GM19397 (cell line): ENCODE measurements around the gene IFNL2.
A peak's percentile ranks its signal among the peaks of the same experiment; 100 is the strongest.
"Not testable (repeated sequence)": the region's sequence is repeated elsewhere in the genome, so short reads cannot be mapped to it uniquely, and the experiment has no call there.

ENCODE experiments used
- ATAC-seq: cut with Tn5 transposase; IDR thresholded peaks from one replicate; pipeline ENCODE4 v1.9.1; 2021; ENCODE audit warnings: mild to moderate bottlenecking, moderate library complexity; ENCODE audit not compliant: unreplicated experiment

IFNL2 gene

DNA sequence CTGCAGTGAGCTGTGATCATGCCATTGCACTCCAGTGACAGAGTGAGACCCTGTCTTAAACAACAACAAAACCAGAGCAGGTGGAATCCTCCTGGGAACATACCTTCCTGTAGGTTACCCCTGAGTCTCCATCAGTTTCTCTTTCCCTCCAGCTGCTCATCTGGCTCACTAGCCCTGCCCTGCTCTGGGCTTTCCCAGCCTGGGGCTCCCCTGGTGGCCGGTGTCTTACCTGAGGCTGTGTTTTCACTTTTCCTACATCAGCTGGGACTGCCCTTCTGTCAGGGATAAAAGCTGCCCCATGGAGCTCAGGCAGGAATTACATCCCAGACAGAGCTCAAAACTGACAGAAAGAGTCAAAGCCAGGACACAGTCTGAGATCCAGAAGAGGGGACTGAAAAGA lies at the start of gene IFNL2:
Gene IFNL2, plus strand, starts transcription at position 312 of the 400 bp plus-strand sequence. CDS start 173 bp downstream, outside the sequence.
- ATAC-seq, result not testable (repeated sequence)

DNA sequence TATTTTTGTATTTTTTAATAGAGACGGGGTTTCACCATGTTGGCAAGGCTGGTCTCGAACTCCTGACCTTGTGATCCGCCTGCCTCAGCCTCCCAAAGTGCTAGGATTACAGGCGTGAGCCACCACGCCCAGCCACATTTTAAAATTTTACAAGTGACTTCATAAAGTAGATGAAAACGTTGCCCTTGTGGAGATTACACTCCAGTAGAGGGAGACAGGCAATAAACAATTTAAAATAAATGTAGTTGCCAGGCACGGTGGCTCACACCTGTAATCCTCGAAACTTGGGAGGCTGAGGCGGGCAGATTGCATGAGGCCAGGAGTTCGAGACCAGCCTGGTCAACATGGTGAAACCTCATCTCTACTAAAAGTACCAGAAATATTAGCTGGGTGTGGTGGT lies 49.1 kb upstream of the IFNL2 start:
- not testable (repeated sequence) for ATAC-seq

DNA sequence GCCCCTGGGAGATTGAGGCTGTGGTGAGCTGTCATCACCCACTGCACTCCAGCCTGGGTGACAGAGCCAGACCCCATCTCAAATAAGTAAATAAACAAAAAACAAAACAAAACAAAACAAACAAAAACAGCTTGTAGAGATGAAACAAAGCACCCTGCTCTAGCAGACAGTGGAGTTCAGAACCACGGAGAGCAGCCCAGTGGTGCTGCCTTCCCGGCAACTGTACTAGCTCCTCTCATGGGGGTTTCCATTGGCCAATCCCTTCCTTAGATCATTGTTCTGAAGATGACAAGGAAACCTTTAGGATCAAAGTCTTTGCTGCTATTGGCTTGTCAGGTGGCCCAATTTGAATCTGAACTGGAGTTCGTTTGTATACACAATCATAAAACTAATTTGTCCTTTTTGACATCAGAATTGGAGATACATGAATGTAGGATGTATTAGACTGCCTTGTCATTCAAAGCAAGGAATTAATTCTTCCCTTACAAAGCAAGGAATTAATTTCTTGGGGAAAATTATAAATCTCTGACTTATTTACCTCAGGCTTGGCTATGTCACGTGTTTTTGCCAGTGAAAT lies 44.4 kb upstream of the IFNL2 start:
- no peak for ATAC-seq

GRCh38 chr19:39224910-39225309 lies 43.3 kb upstream of the IFNL2 start:
- no peak for ATAC-seq

GRCh38 chr19:39230096-39230764 lies 38.0 kb upstream of the IFNL2 start:
- no peak for ATAC-seq

DNA sequence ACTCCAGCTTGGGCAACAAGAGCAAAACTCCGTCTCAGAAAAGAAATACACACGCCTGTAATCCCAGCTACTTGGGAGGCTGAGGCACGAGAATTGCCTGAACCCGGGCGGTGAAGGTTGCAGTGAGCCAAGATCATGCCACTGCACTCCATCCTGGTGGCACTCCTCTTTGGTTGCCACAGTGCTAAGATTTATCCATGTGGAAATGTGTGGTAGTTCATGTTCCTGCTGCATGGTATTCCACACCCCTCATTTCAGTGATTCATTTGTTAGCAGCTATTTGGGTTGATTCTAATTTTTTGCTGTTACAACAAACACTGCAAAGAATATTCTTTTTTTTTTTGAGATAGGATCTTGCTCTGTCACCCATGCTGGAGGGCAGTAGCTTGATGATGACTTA lies 35.5 kb upstream of the IFNL2 start:
- no peak for ATAC-seq

DNA sequence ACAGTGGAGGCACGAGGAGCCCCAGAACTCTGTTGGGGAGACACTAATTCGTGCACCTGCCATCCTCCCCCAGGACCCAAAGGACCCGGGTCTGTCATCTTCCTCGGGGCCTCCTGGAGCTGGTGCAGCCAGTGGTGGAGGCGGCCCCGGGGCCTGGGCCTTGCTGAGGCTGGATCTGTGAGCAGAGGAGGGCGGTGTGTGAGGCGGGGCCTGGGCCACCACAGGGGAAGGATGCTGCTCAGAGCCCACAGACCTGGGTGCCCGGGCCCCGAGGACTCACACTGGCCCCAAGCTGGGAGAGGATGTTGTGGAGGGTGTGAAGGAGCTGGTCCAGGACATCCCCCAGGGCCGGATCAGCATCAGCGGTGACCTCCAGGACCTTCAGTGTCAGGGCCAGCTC lies 31.7 kb upstream of the IFNL2 start:
- no peak for ATAC-seq

DNA sequence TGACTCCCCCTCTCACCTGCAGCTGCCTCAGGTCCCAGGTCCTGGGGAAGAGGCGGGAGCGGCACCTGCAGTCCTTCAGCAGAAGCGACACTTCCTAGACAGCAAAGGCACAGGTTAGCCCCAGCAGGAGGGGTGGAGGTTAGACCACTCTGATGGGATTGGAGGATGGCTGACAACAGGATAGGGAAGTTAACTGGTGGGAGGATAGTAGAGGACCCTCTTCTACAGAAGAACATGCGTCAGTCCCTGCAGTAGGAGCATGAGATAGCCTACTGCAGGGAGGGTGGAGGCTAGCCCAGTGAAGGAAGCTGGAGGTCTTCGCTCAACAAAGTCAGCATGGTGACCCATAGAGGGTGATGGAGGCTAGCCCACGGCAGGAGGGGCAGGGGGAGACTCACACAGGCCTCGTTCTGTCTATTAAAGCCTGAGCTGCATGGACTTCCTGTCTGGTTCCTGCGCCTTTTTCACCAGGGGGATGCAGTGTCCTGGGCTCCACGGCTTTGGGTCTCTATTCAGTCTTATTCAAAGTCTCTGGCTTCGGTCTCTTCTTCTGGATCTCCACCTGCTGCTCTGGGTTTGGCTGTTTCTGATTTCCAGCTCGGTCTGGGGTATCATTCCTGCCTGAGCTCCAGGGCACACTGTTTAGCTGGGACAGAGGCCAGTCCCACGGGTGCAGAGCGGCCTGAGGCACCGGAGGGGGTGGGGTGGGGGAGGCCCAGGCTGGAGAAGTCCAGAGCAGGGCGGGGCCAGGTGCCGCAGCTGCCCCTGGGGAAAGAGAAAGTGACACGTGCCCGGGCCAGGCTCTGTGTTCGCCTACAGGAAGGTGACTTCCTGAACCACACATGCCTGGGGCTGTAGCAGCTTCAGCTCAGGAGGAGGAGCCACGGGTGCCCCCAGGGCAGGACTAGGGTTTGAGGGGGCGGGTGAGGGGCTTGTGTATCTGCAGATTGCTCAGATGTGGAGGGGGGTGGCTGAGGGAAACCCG lies 30.7 kb upstream of the IFNL2 start:
- peak; percentile 80 for ATAC-seq

GRCh38 chr19:39238209-39238608 lies 30.0 kb upstream of the IFNL2 start:
- ATAC-seq, result no peak

DNA sequence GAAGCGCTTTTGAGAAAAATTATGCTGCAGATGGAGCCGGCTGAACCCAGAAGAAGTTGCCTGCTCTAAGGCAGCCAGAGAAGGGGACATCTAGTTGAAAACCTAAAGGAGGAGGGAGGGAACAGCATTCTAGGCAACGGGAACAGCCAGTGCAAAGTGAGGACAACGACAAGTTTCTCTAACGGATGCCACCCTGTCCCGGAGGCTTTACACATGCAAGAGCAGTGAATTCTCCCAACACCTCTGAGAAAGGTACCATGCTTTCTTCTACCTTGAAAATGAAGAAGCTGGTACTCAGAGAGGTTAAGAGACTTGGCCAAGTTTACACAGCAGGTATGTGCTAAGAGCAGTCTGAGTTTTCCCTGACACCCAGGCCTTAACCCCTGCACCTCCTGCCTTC lies 29.3 kb upstream of the IFNL2 start:
- ATAC-seq, result no peak

DNA sequence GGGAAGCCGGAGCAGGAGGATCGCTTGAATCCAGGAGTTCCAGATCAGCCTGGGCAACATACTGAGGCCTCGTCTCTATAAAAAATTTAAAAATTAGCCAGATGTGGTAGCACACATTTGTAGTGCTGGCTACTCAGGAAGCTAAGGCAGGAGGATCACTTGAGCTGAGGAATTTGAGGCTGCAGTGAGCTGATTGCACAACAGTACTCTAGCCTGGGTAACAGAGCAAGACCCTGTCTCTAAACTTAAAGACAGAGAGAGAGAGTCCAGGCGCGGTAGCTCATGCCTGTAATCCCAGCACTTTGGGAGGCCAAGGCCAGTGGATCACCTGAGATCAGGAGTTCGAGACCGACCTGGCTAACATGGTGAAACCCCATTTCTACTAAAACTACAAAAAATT lies 27.8 kb upstream of the IFNL2 start:
- no peak for ATAC-seq

- ATAC-seq, result not testable (repeated sequence)
These were observed 24.5 kb upstream of the IFNL2 start for GRCh38 chr19:39243741-39244140.

- ATAC-seq, result not testable (repeated sequence)
These were observed 23.6 kb upstream of the IFNL2 start, which contains the start of gene IFNL3 for GRCh38 chr19:39244410-39245100. Gene IFNL3 (minus strand): TSS chr19:39245006. CDS start chr19:39244967, 39 bp downstream.

DNA sequence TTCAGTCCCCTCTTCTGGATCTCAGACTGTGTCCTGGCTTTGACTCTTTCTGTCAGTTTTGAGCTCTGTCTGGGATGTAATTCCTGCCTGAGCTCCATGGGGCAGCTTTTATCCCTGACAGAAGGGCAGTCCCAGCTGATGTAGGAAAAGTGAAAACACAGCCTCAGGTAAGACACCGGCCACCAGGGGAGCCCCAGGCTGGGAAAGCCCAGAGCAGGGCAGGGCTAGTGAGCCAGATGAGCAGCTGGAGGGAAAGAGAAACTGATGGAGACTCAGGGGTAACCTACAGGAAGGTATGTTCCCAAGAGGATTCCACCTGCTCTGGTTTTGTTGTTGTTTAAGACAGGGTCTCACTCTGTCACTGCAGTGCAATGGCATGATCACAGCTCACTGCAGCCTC lies 23.0 kb upstream of the IFNL2 start:
- not testable (repeated sequence) for ATAC-seq

GRCh38 chr19:39246951-39247669 lies 21.1 kb upstream of the IFNL2 start:
- ATAC-seq, result no peak

GRCh38 chr19:39247701-39248664 lies 20.2 kb upstream of the IFNL2 start:
- ATAC-seq, result no peak

- no peak for ATAC-seq
These were observed 19.4 kb upstream of the IFNL2 start, which contains the start of gene IFNL4 for GRCh38 chr19:39248806-39249205. Gene IFNL4 (minus strand): TSS chr19:39248856.

GRCh38 chr19:39251081-39251480 lies 17.1 kb upstream of the IFNL2 start:
- ATAC-seq, result no peak

- no peak for ATAC-seq
These were observed 16.4 kb upstream of the IFNL2 start for GRCh38 chr19:39251846-39252245.
